K562 (cell line): ENCODE data around the gene INSIG1. TPM values are rescaled to one million over a fixed set of nuclear protein-coding genes. Genes with fewer than 3 reads are reported as not detected.

ENCODE experiments used
- ATAC-seq: fragments of 200-7000 bp; cut with Tn5 transposase; 3 replicates; pipeline ENCODE4 v1.9.1; 2020; ENCODE audit warnings: moderate library complexity
- BruUV-seq: library from RNA; stranded (reverse); fragments of 400-500 nt; replicated peaks from 2 replicates; lab custom pipeline; 2021; lab: Mats Ljungman, UMichigan
- CTCF ChIA-PET: fragments of 300-600 bp; formaldehyde crosslinking; extraction: SDS; loops from one replicate; lab custom pipeline; 2021; ENCODE audit warnings: low intra/inter-chr PET ratio; lab: Yijun Ruan, JAX
- POLR2A ChIA-PET: fragments of 300-600, 350-650 bp; sonication (Branson Sonifier 250); formaldehyde crosslinking; extraction: SDS; loops from one replicate; lab custom pipeline; 2021; ENCODE audit warnings: antibody characterized with exemption, inconsistent platforms; lab: Yijun Ruan, JAX
- DNase-seq, 4 experiments: peaks; one replicate each; pipeline versions ENCODE4 v3.0.0 to v3.0.0-alpha.2; 2011 to 2018; ENCODE audit warnings: low spot score in 3 of 4, mixed read lengths in 3 of 4; ENCODE audit errors: extremely low read depth in 1 of 4
- FAIRE-seq: peaks from 2 replicates; lab custom pipeline; 2011; peaks lifted over from hg19 to GRCh38; lab: Jason Lieb, UNC
- H2AFZ ChIP-seq: 2 replicates; pipeline ENCODE4 v1.6.0; 2011; ENCODE audit warnings: low read depth, low read length, control low read depth, inconsistent platforms
- H3K27ac ChIP-seq: fragments of 200-600 bp; 3 replicates; pipeline ENCODE4 v1.8.0; 2011; ENCODE audit warnings: low read depth, mild to moderate bottlenecking, control low read depth, inconsistent platforms, low read length, moderate library complexity, mixed read lengths; ENCODE audit errors: extremely low read depth
- H3K27me3 ChIP-seq, 2 experiments: fragments of 300-600 bp in 1 of 2; 2 replicates in 1 of 2; 3 replicates in 1 of 2; pipeline versions ENCODE4 v1.6.0 to v1.8.0; 2011; ENCODE audit warnings: inconsistent platforms in 2 of 2, low read length in 2 of 2, mild to moderate bottlenecking in 1 of 2, mixed read lengths in 1 of 2, moderate library complexity in 1 of 2; ENCODE audit not compliant: control insufficient read depth in 2 of 2, insufficient read depth in 2 of 2
- H3K36me3 ChIP-seq: fragments of 300-600 bp; 3 replicates; pipeline ENCODE4 v1.8.0; 2011; ENCODE audit warnings: mild to moderate bottlenecking, low read length, inconsistent platforms; ENCODE audit not compliant: control insufficient read depth, insufficient read depth
- H3K4me1 ChIP-seq, 2 experiments: fragments of 200-600 bp in 1 of 2; replicated peaks in 1 of 2; 2 replicates in 1 of 2; 3 replicates in 1 of 2; pipeline versions ENCODE4 v1.5.1 to v1.8.0; 2011; ENCODE audit warnings: inconsistent platforms in 2 of 2, low read length in 2 of 2, mild to moderate bottlenecking in 1 of 2, mixed read lengths in 1 of 2, moderate library complexity in 1 of 2; ENCODE audit not compliant: control insufficient read depth in 2 of 2, insufficient read depth in 2 of 2
- H3K4me2 ChIP-seq: 2 replicates; pipeline ENCODE4 v1.6.1; 2011; ENCODE audit warnings: low read length, control low read depth, inconsistent platforms, mixed read lengths; ENCODE audit not compliant: insufficient read depth
- H3K4me3 ChIP-seq: fragments of 200-600 bp; sonication (generic), shearing (Covaris generic); 2 replicates; pipeline ENCODE4 v1.5.1; 2016; ENCODE audit warnings: control low read depth, inconsistent platforms
- H3K79me2 ChIP-seq: fragments of 200-600 bp; 3 replicates; pipeline ENCODE4 v1.8.0; 2011; ENCODE audit warnings: low read length, inconsistent platforms; ENCODE audit not compliant: control insufficient read depth, insufficient read depth
- H3K9ac ChIP-seq, 2 experiments: 2 replicates each; pipeline versions ENCODE4 v1.6.0 to v1.6.1; 2011; ENCODE audit warnings: low read depth in 2 of 2, low read length in 2 of 2, control low read depth in 1 of 2, inconsistent platforms in 1 of 2, mild to moderate bottlenecking in 1 of 2, mixed read lengths in 1 of 2; ENCODE audit not compliant: insufficient read depth in 1 of 2
- H3K9me1 ChIP-seq: one replicate; pipeline ENCODE4 v1.6.0; 2011; ENCODE audit warnings: inconsistent platforms, mild to moderate bottlenecking, low read length, moderate library complexity; ENCODE audit not compliant: control insufficient read depth, insufficient read depth
- H3K9me3 ChIP-seq: replicated peaks from 2 replicates; pipeline ENCODE4 v1.5.1; 2011; ENCODE audit warnings: low read depth, low read length, inconsistent platforms; ENCODE audit not compliant: control insufficient read depth, insufficient read depth
- H4K20me1 ChIP-seq: replicated peaks from 2 replicates; pipeline ENCODE4 v1.6.1; 2011; ENCODE audit warnings: low read length, inconsistent platforms, mixed read lengths; ENCODE audit not compliant: control insufficient read depth, insufficient read depth
- AFF4 ChIP-seq: sonication (generic); formaldehyde crosslinking; IDR thresholded peaks from 2 replicates; pipeline ENCODE4 v1.8.0; 2023; ENCODE audit warnings: mild to moderate bottlenecking, missing genetic modification reagents
- CBFB ChIP-seq: sonication (generic); formaldehyde crosslinking; IDR thresholded peaks from 2 replicates; pipeline ENCODE4 v1.4.0; 2020; ENCODE audit warnings: mild to moderate bottlenecking, missing genetic modification reagents
- CHD4 ChIP-seq: fragments of 200-600 bp; sonication (generic); IDR thresholded peaks from 3 replicates; pipeline ENCODE4 v1.6.1; 2012; ENCODE audit warnings: low read depth, mild to moderate bottlenecking, mixed read lengths, low read length, inconsistent platforms; ENCODE audit not compliant: insufficient read depth, insufficient replicate concordance, poor library complexity, severe bottlenecking
- CTCF ChIP-seq, 3 experiments: IDR thresholded peaks in 2 of 3; conservative IDR thresholded peaks in 1 of 3; 2 replicates each; pipeline ENCODE4 v1.5.1; 2011 to 2012; ENCODE audit warnings: low read length in 3 of 3, mild to moderate bottlenecking in 3 of 3, control low read depth in 2 of 3, improper control_type of control experiment in 1 of 3, inconsistent platforms in 1 of 3, low read depth in 1 of 3, mixed read lengths in 1 of 3, moderate library complexity in 1 of 3; ENCODE audit not compliant: insufficient read depth in 2 of 3
- DACH1 ChIP-seq: fragments of 450-650 bp; IDR thresholded peaks from 2 replicates; pipeline ENCODE4 v1.6.1; 2018; ENCODE audit not compliant: partially characterized antibody
- FOSL1 ChIP-seq: fragments of 200-800 bp; sonication (Bioruptor generic); conservative IDR thresholded peaks from 2 replicates; pipeline ENCODE4 v1.6.1; 2016; ENCODE audit warnings: missing genetic modification characterization, missing compliant biosample characterization
- MAFG ChIP-seq: fragments of 450-650 bp; conservative IDR thresholded peaks from 2 replicates; pipeline ENCODE4 v1.6.1; 2016; ENCODE audit warnings: missing genetic modification characterization, missing compliant biosample characterization
- MCM5 ChIP-seq: fragments of 450-650 bp; IDR thresholded peaks from 2 replicates; pipeline ENCODE4 v1.6.1; 2016; ENCODE audit warnings: low read depth
- MLX ChIP-seq, 2 experiments: fragments of 450-650 bp in 1 of 2; sonication (generic) in 1 of 2; formaldehyde crosslinking; conservative IDR thresholded peaks; 2 replicates each; pipeline versions ENCODE4 v1.4.0 to v1.8.1; 2020 to 2022; ENCODE audit warnings: mild to moderate bottlenecking in 1 of 2, missing genetic modification reagents in 1 of 2
- SLC30A9 ChIP-seq: fragments of 250-450 bp; sonication (Bioruptor Pico); IDR thresholded peaks from 2 replicates; pipeline ENCODE4 v1.8.0; 2022; ENCODE audit warnings: mild to moderate bottlenecking, moderate library complexity
- USF1 ChIP-seq: sonication (generic); formaldehyde crosslinking; IDR thresholded peaks from 2 replicates; pipeline ENCODE4 v1.9.0; 2022; ENCODE audit warnings: mild to moderate bottlenecking, missing genetic modification reagents
- ZFX ChIP-seq: sonication (generic); formaldehyde crosslinking; IDR thresholded peaks from 2 replicates; pipeline ENCODE4 v1.8.0; 2022; ENCODE audit warnings: mild to moderate bottlenecking, missing genetic modification reagents, moderate library complexity
- ZNF174 ChIP-seq: fragments of 250-450 bp; sonication (Bioruptor Pico); IDR thresholded peaks from 2 replicates; pipeline ENCODE4 v1.4.0; 2020; ENCODE audit warnings: mild to moderate bottlenecking
- ZNF253 ChIP-seq: fragments of 250-450 bp; sonication (Bioruptor Pico); conservative IDR thresholded peaks from 2 replicates; pipeline ENCODE4 v1.6.1; 2021; ENCODE audit warnings: mild to moderate bottlenecking
- ZNF583 ChIP-seq: fragments of 250-450 bp; sonication (Bioruptor Pico); IDR thresholded peaks from 2 replicates; pipeline ENCODE4 v1.4.0; 2020
- ZSCAN29 ChIP-seq: fragments of 450-650 bp; IDR thresholded peaks from 2 replicates; pipeline ENCODE4 v1.6.1; 2017
- WGBS: fragments of 100-300 bp; shearing (Covaris generic); methylation state at CpG from one replicate; pipeline ENCODE4 v1.1.6; 2016; ENCODE audit warnings: low coverage, mixed read lengths; ENCODE audit not compliant: insufficient coverage; ENCODE audit errors: missing lambda C conversion rate; 5-methylcytosine and 5-hydroxymethylcytosine counted together
- in situ Hi-C: fragments of 300-500 bp; cut with MboI; formaldehyde crosslinking; loops from 4 replicates; pipeline ENCODE4 v1.15.0; 2018; ENCODE audit warnings: inconsistent platforms, mixed read lengths
- intact Hi-C: fragments of 100-400 bp; cut with micrococcal nuclease; formaldehyde crosslinking; loops from 2 replicates; pipeline ENCODE4 v1.14.2; 2022
- polyA plus RNA-seq, 8 experiments: library from polyadenylated mRNA; depleted of rRNA in 4 of 8; stranded (reverse) in 5 of 8; unstranded in 3 of 8; fragments of >200 nt; fragmentation: Nextera tagmentation in 2 of 8; fragmentation: Illumina TruSeq in 1 of 8; extraction: Ambion mirVana in 2 of 8; extraction: Trizol in 1 of 8; gene quantifications; 2 replicates each; pipeline versions ENCODE4 v1.2.1 to v1.2.3, GENCODE V29; 2011 to 2014; ENCODE audit warnings: inconsistent platforms in 1 of 8, missing spikeins in 1 of 8
- total RNA-seq, 7 experiments: library from RNA; depleted of rRNA in 6 of 7; stranded (reverse); fragments of >200 nt in 6 of 7; fragmentation: Illumina TruSeq in 2 of 7; extraction: Trizol in 2 of 7; gene quantifications; 2 replicates each; pipeline versions ENCODE4 v1.2.1 to v1.2.3, GENCODE V29; 2011 to 2021; ENCODE audit warnings: low replicate concordance in 1 of 7

Gene INSIG1
- total and polyA plus RNA-seq, 9 of the 15 experiments (the other 6 are each of a cell fraction or from before 2014, with no cell fraction given): 57.1 to 787 (median 238) TPM

- Histone ChIP-seq H2AFZ (no peak overlapping the region), H3K9me3 (no peaks in the 10 kb centered on the region), H3K4me1 (peaks cover 0 to 25% of the 10 kb centered on the region in 2 experiments; a peak in 3 of 5 replicates), H3K27me3 (peaks cover 54 to 67% of the 10 kb centered on the region in 2 experiments), H3K9me1 (no peaks in the 10 kb centered on the region), H3K4me3 (no peak overlapping the region), H4K20me1 (0 out of 2 replicates have a peak, but pooled peaks cover 5% of the 10 kb centered on the region), H3K4me2 (no peak overlapping the region), H3K9ac (peak overlapping the region in 1 of 2 experiments; percentile 67; a peak in 1 of 4 replicates), H3K79me2 (no peaks in the 10 kb centered on the region), H3K27ac (no peak overlapping the region), H3K36me3 (no peaks in the 10 kb centered on the region)
- 11% methylated on average over 11 of the region's 11 CpGs for WGBS
- POLR2A ChIA-PET: interaction anchor here (0.7 to 1.1 kb wide), 5 partner anchors 11 to 414 kb away, joined by 3 to 4 read pairs (median 4); no protein-coding TSS in a partner anchor
- TF ChIP-seq ZNF583 (CRISPR knock-in tag) (no peak), AFF4 (CRISPR knock-in tag) (no peak), MLX (CRISPR knock-in tag; conservative IDR thresholded peaks at IDR 0.05) (no peak), MAFG (tag) (no peak), FOSL1 (tag) (no peak), ZSCAN29 (no peak), ZNF174 (CRISPR knock-in tag) (no peak), DACH1 (no peak), USF1 (CRISPR knock-in tag) (no peak), MCM5 (no peak), CTCF (IDR thresholded peaks at IDR 0.05 in 2 of 3, conservative IDR thresholded peaks at IDR 0.05 in 1 of 3; ENCODE audit: insufficient read depth in 2 of 3, low read depth in 1 of 3, low read length in 3 of 3) (no peak), CHD4 (no peak), CBFB (CRISPR knock-in tag) (no peak), ZNF253 (CRISPR knock-in tag) (no peak), SLC30A9 (CRISPR knock-in tag) (no peak), ZFX (no peak)
- in situ Hi-C loops: loop anchor here (5.0 kb wide), 2 partner anchors 155 to 415 kb away; no protein-coding TSS in a partner anchor
- FAIRE-seq (no peak), DNase-seq (no peak), ATAC-seq (no peak)
- intact Hi-C loops: loop anchor here (2.0 to 5.0 kb wide), 2 partner anchors 46 to 85 kb away; partner anchors contain the start of gene INSIG1
- BruUV-seq: no TSS peak
- CTCF ChIA-PET: no interaction called here
Measured at GRCh38 chr7:155342313-155342712, 44.6 kb downstream of the INSIG1 start.
